ENCODE results near the gene ALS2CL.

ALS2CL gene

GRCh38 chr3:46651084-46651483 is 42.4 kb downstream of the ALS2CL start:
- DNase-seq (ENCODE audit: low read depth, low spot score) = no peak

GRCh38 chr3:46649436-46649835 is 44.0 kb downstream of the ALS2CL start:
- no peak for DNase-seq (ENCODE audit: low read depth, low spot score)
- no peak overlapping the region for H3K27ac ChIP-seq

More at GRCh38 chr3:46651084-46651483, 42.4 kb downstream of the ALS2CL start:
- no peak overlapping the region for H3K27ac ChIP-seq

GRCh38 chr3:46648096-46648495 is 45.4 kb downstream of the ALS2CL start:
- DNase-seq (ENCODE audit: low read depth, low spot score) = no peak
- no peak overlapping the region for H3K27ac ChIP-seq

GRCh38 chr3:46646700-46647099 is 46.8 kb downstream of the ALS2CL start:
- no peak overlapping the region for H3K27ac ChIP-seq
- no peak for DNase-seq (ENCODE audit: low read depth, low spot score)

GRCh38 chr3:46643701-46644100 is 49.8 kb downstream of the ALS2CL start:
- H3K27ac ChIP-seq = no peak overlapping the region
- no peak for DNase-seq (ENCODE audit: low read depth, low spot score)

- DNase-seq (ENCODE audit: low read depth, low spot score) = no peak
- no peak overlapping the region for H3K27ac ChIP-seq
These were observed 50.5 kb downstream of the ALS2CL start for GRCh38 chr3:46642971-46643370.

- no peak overlapping the region for H3K27ac ChIP-seq
- DNase-seq (ENCODE audit: low read depth, low spot score) = no peak
These were observed 52.6 kb downstream of the ALS2CL start for GRCh38 chr3:46640927-46641326.

GRCh38 chr3:46639221-46639620 is 54.3 kb downstream of the ALS2CL start:
- DNase-seq (ENCODE audit: low read depth, low spot score) = no peak
- no peak overlapping the region for H3K27ac ChIP-seq

GRCh38 chr3:46634856-46635255 is 58.6 kb downstream of the ALS2CL start:
- H3K27ac ChIP-seq = no peak overlapping the region
- no peak for DNase-seq (ENCODE audit: low read depth, low spot score)

GRCh38 chr3:46632792-46633191 is 60.7 kb downstream of the ALS2CL start:
- H3K27ac ChIP-seq = no peak overlapping the region
- DNase-seq (ENCODE audit: low read depth, low spot score) = no peak

- no peak overlapping the region for H3K27ac ChIP-seq
- DNase-seq (ENCODE audit: low read depth, low spot score) = no peak
These were observed 63.6 kb downstream of the ALS2CL start for GRCh38 chr3:46629551-46630517.

- no peak overlapping the region for H3K27ac ChIP-seq
- DNase-seq (ENCODE audit: low read depth, low spot score) = no peak
These were observed 64.5 kb downstream of the ALS2CL start for GRCh38 chr3:46628901-46629369.

GRCh38 chr3:46627078-46627477 is 66.4 kb downstream of the ALS2CL start:
- H3K27ac ChIP-seq = no peak overlapping the region
- no peak for DNase-seq (ENCODE audit: low read depth, low spot score)

- no peak overlapping the region for H3K27ac ChIP-seq
- no peak for DNase-seq (ENCODE audit: low read depth, low spot score)
These were observed 67.4 kb downstream of the ALS2CL start for GRCh38 chr3:46626039-46626438.

- H3K27ac ChIP-seq = no peak overlapping the region
- no peak for DNase-seq (ENCODE audit: low read depth, low spot score)
These were observed 68.4 kb downstream of the ALS2CL start for GRCh38 chr3:46624975-46625490.

- H3K27ac ChIP-seq = no peak overlapping the region
- DNase-seq (ENCODE audit: low read depth, low spot score) = no peak
These were observed 68.9 kb downstream of the ALS2CL start for GRCh38 chr3:46624533-46624932.

- DNase-seq (ENCODE audit: low read depth, low spot score) = no peak
- H3K27ac ChIP-seq = no peak overlapping the region
These were observed 73.4 kb downstream of the ALS2CL start for GRCh38 chr3:46619845-46620778.

Measured in epithelial cell of prostate (primary cell).